Colon (tissue), 2 donors: Measurements from ENCODE around the gene DCTN5.
"Not testable (repeated sequence)": the region's sequence is repeated elsewhere in the genome, so short reads cannot be mapped to it uniquely, and the experiment has no call there.

Source experiments
- FAIRE-seq: peaks from 2 replicates; lab custom pipeline; 2012; peaks lifted over from hg19 to GRCh38; lab: Jason Lieb, UNC
- donor health status: control.
- donor health status: control.

The DCTN5 gene

DNA sequence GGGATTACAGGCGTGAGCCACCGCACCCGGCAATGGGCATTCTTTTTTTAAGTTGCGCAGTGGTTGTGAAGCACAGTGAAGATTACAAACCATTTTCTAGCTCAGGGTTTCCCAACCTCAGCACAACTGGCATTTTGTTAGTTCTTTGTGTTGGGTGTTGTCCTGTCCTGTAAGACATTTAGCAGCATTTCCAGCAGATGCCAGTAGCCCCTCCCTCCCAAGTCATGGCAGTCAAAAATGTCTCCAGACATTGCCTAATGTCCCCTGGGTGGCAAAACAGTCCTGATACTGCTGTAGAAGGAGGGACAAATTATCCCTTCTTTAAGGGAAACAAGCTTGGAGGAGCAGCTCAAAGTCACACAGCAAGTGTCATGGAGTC, 53.0 kb downstream of the DCTN5 start:
- FAIRE-seq, result no peak

DNA sequence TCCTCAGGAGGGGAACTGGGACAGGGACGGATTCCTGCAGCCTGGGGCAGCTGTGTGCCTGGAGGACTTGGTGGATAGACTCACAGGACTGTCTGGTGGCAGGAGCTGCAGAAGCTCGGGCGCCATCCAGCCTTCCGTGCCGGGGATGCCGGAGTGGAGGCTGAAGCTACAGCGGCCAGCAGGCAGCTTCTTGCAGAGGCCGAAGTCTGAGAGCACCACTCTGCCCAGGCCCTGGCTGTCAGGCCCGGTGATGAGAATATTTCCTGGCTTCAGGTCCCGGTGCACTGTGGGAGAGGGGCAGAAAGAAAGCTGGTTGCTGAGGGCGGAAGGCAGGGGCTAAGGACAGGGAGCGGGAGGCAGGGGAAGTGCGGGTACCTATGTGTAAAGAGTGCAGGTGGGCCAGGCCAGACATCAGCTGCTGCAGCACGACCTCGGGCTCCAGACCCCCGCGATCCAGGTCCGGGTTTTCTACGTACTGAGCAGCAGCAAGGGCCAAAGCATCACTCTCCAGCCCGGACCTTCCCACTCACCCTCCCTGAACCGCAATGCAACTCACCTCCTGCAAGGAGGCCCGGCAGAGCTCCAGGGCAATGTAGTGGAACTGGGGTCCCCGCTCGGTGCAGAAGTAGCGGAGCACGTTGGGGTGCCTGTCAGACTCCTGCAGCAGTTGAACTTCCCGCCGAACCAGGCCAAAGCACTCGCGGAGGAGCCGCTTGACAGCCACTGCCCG, 53.5 kb downstream of the DCTN5 start:
- FAIRE-seq, result no peak

DNA sequence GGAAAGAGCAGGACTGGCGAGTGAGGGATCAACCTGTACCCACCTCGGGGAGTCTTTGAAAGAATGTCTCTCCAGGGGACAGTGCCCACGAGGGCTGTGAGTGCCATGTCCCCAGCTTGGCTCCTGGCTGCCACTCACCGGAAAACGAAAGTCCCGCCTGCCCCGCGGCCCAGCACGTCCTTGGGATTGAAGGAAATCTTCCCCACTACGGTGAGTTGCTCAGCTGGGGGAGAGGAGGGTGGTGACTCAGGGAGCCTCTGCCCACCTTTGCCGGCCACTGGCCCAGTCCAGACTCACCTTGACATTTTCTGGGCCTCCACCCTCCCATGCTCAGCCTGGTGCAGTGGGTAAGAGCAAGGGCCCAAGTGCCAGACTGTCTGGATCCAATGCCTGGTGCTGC, 54.5 kb downstream of the DCTN5 start:
- no peak for FAIRE-seq

DNA sequence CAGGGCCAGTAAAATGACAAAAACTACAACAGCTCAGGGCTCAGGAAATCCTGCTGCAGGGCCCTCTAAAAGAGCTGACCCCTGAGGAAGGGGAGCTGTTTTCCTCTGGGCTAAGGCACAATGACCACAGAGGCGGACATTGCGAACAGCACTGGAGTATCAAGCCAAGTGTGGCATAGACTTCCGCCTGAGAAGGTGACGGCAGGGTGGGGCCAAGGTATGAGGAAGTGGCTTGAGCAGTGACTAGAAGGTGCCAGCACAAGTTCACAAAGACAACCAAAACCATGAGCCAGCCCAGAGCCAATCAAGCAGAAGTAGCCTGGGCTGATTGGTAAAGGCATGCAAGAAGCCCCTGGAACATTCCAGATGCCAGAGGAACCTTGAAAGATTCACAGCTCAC, 57.8 kb downstream of the DCTN5 start:
- FAIRE-seq, result no peak

DNA sequence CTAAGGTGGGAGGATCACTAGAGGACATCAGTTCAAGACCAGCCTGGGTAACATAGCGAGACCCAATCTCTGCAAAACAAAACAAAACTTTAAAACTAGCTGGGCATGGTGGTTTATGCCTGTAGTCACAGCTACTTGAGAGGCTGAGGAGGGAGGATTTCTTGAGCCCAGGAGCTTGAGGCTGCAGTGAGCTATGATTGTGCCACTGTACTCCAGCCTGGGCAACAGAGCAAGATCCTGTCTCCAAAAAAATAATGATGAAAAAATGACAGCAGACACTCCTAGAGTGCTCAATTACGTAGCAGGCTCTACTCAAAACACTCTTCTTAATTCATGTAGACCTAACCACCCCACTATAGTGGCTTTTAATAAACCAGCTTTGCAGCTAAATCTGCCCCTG, 58.8 kb downstream of the DCTN5 start:
- no peak for FAIRE-seq

DNA sequence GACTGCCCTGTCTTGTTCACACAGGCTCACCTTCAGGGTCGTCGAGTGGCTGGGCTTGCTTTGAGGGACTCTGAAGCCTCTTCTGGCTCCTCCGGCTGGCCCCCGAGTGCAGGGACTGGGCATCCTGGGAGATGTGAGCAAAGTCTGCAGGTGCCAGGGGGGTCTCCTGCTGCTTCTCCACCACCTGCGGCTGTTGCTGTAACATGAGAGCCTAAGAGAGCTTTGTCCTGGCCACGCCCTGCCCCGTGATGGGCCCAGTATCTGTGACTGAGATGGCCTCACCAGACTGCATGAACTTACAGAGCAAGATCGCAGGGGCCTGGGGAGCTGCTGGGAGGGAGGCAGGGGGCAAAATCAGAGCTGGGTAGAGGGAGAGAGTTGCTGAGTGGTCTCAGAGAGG, 59.2 kb downstream of the DCTN5 start:
- FAIRE-seq, result no peak

DNA sequence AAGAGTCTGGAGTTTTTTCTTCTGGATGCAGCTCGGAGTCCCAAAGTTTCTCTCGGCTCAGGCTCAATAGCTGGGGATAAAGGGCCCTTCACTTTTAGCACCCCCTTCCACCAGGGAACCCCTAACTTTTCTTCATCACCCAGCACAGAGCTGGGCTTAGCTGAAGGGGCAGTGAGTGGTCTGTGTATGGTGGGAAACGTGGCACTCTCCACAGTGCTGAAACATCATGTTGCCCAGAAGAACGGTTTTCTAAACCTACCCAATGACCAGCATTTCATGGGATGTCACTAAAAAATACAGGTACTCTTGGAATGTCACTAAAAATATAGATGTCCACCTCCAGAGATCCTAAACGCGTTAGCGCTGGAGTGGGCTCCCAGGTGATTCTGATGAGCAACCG, 59.8 kb downstream of the DCTN5 start:
- FAIRE-seq, result no peak

DNA sequence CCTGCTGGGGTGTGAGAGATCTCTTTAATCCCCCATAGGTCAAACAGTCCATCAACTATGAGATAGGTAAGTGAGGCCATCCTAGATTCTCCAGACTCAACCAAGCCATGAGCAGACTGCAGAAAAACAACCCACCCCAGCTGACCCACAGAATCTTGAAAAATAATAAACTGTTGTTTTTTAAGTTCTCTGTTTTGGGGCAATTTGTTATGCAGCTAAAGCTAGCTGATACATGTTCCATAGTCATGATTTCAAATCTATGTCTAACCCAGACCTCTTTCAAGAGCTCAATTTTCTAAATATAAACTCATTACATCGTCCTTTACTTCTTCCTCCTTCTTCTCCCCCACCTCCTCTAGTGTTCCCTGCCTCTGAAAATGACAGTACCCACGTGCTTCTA, 61.7 kb downstream of the DCTN5 start:
- FAIRE-seq, result no peak

DNA sequence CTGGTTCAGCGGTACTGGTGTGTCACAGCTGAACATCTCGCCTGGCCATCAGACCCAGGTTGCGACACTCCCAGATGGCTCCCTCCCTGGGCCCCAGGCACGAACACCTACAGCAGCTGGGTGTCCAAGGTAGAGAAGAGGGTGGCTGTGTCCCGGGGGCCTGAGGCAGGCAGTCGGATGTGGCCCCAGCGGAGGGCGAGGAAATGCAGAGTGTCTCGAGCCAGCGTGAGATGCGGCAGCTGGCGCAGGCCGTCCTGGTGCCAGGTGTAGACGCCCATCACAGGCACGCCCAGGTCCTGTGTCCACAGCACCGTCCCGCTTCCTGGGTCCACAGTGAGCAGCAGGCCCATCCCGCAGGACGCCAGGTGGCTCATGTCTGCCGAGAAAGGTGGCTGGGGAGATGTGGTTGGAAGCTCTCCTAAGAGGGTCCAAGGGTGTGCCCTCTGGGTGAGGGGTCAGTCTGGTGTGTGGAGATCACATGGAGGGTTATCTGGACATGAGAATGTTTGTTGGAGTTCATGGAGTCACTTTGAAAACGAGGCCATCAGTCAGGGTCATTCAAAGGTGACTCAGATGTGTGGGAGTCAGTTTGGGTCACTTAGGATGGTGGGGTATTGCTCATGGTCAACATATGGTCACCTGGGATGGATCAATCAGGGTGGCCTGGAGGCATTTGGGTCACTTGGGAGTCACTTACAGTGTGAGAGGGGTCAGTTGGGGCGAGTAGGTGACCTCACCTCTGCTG, 63.7 kb downstream of the DCTN5 start:
- FAIRE-seq, result no peak

DNA sequence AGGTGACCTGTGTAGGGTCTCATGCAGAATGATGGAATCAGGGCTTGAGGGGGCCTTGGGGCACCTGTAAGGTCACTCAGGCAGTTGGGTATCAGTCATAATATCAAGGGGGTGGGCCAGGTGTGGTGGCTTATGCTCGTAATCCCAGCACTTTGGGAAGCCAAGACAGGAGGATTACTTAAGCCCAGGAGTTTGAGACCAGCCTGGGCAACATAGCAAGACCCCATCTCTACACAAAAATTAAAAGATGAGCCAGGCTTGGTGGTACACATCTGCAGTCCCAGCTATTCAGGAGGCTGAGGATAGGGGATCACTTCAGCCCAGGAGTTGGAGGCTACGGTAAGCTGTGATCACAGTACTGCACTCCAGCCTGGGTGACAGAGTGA, 64.2 kb downstream of the DCTN5 start:
- FAIRE-seq, result no peak

DNA sequence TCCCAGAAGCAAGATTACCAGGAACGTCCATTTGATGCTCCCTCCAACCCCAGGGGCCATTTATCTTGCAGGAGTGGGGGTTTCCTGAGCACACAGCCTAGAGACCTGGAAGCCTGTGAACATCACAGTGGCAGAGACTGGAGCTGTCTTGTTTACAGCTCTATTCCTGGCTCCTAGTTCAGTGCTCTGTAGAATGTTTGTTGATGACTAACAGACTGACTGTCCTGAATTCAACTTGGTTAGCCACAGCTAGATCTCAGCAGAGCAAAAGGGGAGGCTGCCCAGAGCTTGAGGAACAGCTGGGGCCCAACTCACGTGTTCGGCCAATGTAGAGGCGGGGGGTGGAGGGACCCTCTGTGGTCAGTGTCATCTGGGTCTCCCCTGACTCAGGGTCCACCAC, 65.2 kb downstream of the DCTN5 start:
- no peak for FAIRE-seq

DNA sequence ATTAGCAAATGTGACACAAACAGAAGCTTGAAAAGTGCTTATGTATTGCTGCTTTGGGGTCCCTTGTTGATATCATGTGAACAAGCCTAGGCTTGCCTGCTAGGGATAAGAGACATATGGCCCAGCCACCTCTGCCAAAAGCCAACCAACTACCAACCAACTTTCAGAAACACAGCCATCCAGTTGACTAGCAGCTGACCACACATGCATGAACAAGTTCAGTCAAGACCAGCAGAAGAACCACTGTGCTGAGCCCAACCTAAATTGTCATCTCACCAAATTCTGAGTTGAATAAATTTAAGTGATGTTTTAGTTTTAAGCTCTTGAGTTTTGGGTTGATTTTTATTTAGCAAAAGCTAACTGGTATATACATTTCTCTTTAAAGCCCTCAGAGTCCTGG, 68.3 kb downstream of the DCTN5 start:
- FAIRE-seq, result no peak

DNA sequence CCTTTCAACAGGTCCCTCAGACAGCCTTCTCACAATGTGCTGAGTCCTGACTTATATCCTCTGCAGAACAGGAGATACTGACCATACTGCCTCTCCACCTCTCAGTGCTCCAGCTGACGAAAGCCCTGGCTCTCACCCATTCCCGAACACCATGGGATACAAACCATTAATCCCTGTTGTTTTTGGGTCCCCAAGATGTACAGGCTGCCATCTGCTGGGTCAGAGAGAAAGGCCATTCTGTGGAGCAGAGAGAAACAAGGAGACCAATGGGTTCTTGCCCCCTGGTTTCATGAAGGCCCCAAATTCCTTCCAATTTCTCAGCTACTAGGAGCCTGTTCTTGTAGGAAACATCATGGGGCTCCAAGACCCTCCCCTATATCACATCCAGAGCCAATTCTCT, 68.7 kb downstream of the DCTN5 start:
- FAIRE-seq, result no peak

DNA sequence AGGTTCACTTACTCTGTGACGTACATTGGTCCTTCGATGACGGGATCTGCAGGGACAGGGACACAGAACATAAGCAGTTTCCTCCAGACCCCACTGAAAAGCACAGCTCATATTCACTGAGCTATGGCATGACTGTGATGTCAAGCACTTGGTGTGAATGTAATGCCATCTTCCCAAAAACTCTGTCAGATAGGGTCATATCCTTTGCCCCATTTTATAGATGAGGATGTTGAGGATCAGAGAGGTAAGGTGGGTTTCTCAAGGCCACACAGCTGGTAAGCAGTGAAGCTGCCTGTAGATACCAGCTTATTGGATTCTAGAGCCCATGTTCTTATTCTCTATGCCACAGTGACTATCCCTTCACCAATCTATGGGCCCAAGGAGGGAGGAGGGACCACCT, 69.2 kb downstream of the DCTN5 start:
- FAIRE-seq, result no peak

DNA sequence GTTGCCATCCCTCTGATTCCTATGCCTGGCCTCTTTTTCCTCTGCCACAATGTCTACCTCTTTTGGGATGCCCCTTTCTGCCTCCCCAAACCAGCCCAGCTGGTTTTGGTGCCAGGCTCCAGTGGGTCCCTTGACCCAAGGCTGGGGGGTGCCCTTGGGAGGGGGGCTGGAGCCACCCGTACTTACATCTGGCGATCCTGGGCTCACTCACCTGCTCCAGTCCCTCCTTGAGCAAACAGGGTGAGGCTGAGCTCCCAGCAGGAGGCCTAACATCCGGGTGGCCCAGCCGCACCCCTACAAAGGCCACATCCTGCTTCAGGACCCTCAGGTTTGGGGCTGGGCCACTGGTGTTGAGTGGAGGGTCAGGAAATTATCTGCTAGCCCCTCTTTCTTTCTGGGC, 70.5 kb downstream of the DCTN5 start:
- no peak for FAIRE-seq

DNA sequence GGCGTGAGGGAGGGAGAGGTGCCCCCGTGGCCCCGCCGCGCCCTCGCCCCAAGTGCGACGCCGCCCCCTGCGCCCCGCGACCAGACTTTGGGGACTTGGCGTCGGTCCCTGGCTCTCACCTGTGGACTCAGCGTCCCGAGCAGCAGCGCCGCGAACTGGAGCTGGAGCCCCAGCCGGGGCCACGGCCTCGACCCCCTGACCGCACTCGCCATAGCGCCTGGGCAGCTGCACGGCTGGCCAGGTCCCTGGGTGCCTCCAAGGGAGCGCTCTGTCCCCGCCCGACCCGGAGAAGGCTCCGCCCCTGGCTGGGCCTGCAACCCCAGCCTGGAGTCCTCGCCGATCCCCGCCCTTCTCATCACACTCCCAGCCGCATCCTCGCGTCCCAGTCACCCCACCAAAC, 71.7 kb downstream of the DCTN5 start, which contains the start of gene ERN2:
TSS of gene ERN2 (minus strand) at position 247 of the 400 bp plus-strand sequence. CDS start at position 212, 35 bp downstream.
- no peak for FAIRE-seq

DNA sequence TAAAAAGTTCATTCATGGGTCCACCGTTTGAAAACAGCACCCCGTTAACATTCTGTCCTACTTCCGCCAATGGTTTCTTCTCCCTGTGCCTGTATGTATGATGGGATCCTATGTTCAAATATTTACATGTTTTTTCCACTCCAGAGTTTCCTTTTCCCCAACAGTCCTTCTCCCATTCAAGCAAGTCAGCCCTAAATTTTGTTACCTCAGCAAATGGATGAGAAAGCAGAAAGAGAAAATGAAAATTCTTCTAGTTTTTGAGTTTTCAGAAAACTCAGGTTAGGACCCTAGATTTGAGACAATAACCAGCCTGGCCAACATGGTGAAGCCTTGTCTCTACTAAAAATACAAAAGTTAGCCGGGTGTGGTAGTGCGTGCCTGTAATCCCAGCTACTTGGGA, 75.2 kb downstream of the DCTN5 start:
- FAIRE-seq, result no peak

DNA sequence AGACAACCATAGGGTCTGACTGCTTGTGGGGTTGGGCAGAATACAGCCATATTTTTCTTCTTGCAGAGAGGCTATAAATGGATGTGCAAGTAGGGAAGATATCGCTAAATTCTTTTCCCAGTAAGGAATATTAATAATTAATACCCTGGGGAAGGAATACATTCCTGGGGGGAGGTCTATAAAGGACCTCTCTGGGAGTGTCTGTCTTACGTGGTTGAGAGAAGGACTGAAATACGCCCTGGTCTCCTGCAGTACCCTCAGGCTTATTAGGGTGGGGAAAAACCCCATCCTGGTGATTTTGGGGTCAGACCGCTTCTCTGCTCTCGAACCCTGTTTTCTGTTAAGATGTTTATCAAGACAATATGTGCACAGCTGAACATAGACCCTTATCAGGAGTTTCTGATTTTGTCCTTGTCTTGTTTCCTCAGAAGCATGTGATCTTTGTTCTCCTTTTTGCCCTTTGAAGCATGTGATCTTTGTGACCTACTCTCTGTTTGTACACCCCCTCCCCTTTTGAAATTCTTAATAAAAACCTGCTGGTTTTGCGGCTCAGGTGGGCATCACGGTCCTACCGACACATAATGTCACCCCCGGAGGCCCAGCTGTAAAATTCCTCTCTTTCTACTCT, 81.5 kb downstream of the DCTN5 start:
- not testable (repeated sequence) for FAIRE-seq

DNA sequence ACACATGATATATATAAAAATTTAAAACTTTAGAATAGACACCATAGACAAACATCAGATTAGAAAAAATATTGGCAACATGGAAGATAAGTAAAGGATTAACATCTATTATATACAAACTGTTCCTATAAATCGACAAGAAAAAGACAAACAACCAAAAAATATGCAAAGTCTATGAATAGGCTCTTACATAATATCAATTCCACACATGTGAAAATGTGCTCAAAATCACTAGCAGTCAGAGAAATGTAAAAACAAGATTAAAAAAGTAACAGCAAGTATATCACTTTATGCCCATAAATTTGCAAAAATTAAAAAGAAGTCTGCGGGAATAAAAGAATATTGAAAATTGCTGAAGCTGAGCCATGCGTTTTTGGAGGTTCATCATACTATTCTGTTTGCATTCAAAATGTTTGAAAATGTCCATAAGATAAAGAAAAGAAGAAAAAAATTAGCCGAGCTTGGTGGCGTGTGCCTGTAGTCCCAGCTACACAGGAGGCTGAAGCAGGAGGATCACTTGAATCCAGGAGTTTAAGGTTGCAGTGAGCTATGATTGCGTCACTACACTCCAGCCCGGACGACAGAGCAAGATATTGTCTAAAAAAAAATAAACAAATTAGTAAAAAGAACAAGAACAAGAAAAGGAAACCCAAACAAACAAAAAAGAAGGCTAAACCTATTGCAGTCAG, 83.0 kb downstream of the DCTN5 start:
- no peak for FAIRE-seq

DNA sequence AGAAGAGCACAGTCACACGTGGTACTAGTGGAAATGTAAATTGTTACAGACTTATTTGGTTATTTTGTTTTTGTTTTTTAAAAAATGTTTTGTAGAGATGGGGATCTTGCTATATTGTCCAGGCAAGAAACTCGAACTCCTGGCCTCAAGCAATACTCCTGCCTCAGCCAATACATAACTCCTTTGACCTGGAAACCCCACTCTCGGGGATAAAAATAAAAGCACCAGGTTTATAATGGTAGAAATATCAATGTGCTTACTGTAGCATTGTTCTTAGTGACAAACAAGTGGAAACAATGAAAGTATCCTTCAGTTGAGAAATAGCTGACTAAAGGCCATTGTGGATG, 83.5 kb downstream of the DCTN5 start:
- FAIRE-seq, result no peak

DNA sequence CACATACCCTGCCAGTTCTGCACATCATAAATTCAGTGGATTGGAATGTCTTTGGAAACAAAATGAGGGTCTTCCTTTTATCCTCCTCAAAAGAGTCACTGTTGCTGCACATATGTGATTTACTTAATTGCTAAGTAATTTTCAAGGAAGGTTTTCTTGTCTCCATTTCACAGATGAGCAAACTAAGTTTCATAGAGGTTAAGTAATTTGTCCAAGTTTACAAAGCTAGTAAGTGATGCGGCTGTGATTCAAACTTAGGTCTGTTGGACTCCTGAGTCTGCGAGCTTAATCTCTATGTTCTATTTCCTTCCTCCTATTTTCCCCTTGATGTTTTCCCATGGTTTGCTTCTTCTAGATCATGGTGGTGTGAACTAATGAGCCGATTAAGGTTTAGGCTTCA, 85.4 kb downstream of the DCTN5 start:
- no peak for FAIRE-seq
